Measurements from ENCODE around the gene FBXL7. TPM values are rescaled to one million over a fixed set of nuclear protein-coding genes. Genes with fewer than 3 reads are reported as not detected.

Gene FBXL7
- total and polyA plus RNA-seq, 8 donors = 0.35 to 2.4 (median 1.2) TPM

DNA sequence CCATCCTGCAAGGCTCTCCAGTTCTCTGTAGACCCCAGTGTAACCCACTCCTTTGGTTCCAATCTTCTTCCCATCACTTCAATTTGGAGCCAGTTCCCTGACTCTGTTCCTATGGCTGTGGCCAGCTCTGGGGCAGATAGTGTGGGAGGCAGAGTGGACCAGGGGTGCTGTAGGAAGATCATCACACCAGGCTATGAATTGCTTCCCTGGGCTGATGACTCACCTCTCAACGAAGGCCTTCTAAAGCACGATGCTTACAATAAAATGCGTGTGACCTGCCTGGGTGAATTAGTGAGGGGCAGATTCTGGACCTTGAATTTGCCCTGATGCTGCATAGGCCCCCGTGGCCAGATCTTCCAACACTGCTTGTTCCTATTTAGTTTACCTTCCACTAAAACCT, 289.7 kb downstream of the FBXL7 start:
- DNase-seq = no peak
- Histone ChIP-seq H3K9me3 (no peaks in the 10 kb centered on the region), H3K4me1 (no peaks in the 10 kb centered on the region), H3K4me3 (no peak overlapping the region), H3K36me3 (no peaks in the 10 kb centered on the region), H3K27me3 (no peaks in the 10 kb centered on the region), H3K27ac (no peak overlapping the region)
- WGBS, 2 donors = 54 to 63% methylated on average over 4 of the region's 4 CpGs
- TF ChIP-seq CTCF (IDR thresholded peaks at IDR 0.05) = no peak
- intact Hi-C loops (cut with DNase I) = no loop called here
- no peak for FAIRE-seq
- no peak for ATAC-seq

DNA sequence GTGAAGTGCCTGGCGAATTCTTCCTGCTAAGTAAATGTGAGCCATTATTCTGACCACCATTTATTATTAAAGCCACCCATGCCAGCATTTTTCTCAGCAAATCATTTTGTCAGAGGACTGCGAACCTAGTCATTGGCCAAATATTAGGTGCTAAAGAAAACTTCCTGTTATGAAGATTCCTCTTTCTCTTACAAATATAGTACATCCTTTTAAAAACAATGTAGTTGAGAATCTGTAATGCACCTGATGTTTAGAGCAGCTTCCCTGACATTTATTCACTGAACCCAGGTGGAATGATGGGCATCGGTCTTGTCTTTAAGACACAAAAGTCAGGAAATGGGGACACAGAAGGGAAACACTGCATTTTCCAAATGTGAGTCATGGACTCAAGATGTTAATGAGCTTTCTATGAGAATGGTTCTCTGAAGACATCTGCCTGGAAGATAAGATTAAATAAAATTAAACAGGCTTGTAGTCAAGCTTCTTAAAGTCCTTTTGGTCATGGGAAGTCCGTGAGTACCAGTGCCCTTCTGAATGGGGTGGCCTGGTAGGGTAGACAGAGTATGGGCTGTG, 290.6 kb downstream of the FBXL7 start:
- Histone ChIP-seq H3K27me3 (no peaks in the 10 kb centered on the region), H3K4me1 (no peaks in the 10 kb centered on the region), H3K9me3 (no peaks in the 10 kb centered on the region), H3K27ac (no peak overlapping the region), H3K4me3 (no peak overlapping the region), H3K36me3 (no peaks in the 10 kb centered on the region)
- 48 to 49% methylated on average over 4 of the region's 4 CpGs for WGBS, 2 donors
- no peak for TF ChIP-seq CTCF (IDR thresholded peaks at IDR 0.05)
- ATAC-seq = no peak
- FAIRE-seq = no peak
- DNase-seq = no peak
- intact Hi-C loops (cut with DNase I) = no loop called here

DNA sequence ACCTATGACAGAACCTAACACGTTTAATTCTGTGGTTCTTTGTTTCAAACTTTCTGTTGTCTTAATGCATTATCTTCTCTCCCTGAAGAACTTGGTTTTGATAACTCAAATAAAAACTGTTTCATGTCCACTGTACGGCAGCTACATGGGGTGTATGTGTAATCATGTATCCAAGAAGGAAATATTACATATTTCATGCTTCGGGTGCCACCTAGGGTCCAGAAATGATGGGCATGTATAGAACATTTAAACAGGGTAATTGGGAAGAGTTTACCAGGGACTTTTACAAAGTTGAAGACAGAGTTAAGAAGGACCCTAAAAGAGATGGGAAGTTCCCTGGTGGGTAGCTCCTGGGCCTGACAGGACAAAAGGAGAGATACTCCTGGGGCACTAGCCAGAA, 291.3 kb downstream of the FBXL7 start:
- Histone ChIP-seq H3K27me3 (no peaks in the 10 kb centered on the region), H3K9me3 (no peaks in the 10 kb centered on the region), H3K4me3 (no peak overlapping the region), H3K27ac (no peak overlapping the region), H3K4me1 (no peaks in the 10 kb centered on the region), H3K36me3 (no peaks in the 10 kb centered on the region)
- WGBS, 2 donors = 25% methylated on average over 3 of the region's 3 CpGs
- FAIRE-seq (no peak), ATAC-seq (no peak), DNase-seq (no peak)
- intact Hi-C loops (cut with DNase I) = no loop called here
- no peak for TF ChIP-seq CTCF (IDR thresholded peaks at IDR 0.05)

DNA sequence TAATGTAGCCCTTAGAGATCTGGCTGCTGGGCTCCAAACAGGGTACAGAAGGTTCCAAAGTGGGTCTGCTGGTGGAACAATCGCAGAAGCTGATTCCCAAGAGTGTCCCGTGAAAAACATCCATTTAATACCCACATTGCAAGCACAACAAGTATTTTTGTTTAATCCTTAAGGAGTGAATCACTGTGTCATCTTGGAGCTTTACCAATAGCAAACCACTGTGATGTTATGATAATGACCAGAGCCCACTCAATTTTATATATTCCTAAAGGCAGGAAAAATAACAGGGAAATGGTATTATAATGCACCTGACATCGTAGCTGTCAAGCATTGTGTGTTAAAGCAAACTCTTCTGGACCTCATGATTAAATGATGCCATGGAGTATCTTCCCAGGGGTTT, 291.9 kb downstream of the FBXL7 start:
- TF ChIP-seq CTCF (IDR thresholded peaks at IDR 0.05) = no peak
- intact Hi-C loops (cut with DNase I) = no loop called here
- no peak for ATAC-seq
- no peak for FAIRE-seq
- DNase-seq = no peak
- no peaks in the 10 kb centered on the region for H3K27me3 ChIP-seq
- no peaks in the 10 kb centered on the region for H3K36me3 ChIP-seq
- H3K27ac ChIP-seq = no peak overlapping the region
- no peaks in the 10 kb centered on the region for H3K4me1 ChIP-seq
- 43 to 52% methylated on average over 3 of the region's 3 CpGs for WGBS, 2 donors
- H3K9me3 ChIP-seq = no peaks in the 10 kb centered on the region
- H3K4me3 ChIP-seq = no peak overlapping the region

GRCh38 chr5:15794052-15794985, 294.3 kb downstream of the FBXL7 start:
- TF ChIP-seq CTCF (IDR thresholded peaks at IDR 0.05) = no peak
- no peaks in the 10 kb centered on the region for H3K9me3 ChIP-seq
- H3K36me3 ChIP-seq = no peaks in the 10 kb centered on the region
- no peak overlapping the region for H3K4me3 ChIP-seq
- no peak for DNase-seq
- H3K27me3 ChIP-seq = no peaks in the 10 kb centered on the region
- H3K4me1 ChIP-seq = no peaks in the 10 kb centered on the region
- WGBS, 2 donors = 11 to 15% methylated on average over 6 of the region's 6 CpGs
- no peak for ATAC-seq
- no peak for FAIRE-seq
- intact Hi-C loops (cut with DNase I) = no loop called here
- no peak overlapping the region for H3K27ac ChIP-seq
